Panc1 (cell line): ENCODE measurements around the gene DEDD2. TPM values are rescaled to one million over a fixed set of nuclear protein-coding genes. Genes with fewer than 3 reads are reported as not detected.

Experiments
- ATAC-seq: fragments of 200-7000 bp; cut with Tn5 transposase; 2 replicates; pipeline ENCODE4 v1.9.1; 2020; ENCODE audit warnings: mild to moderate bottlenecking, moderate library complexity
- BruUV-seq: library from RNA; stranded (reverse); fragments of 400-500 nt; replicated peaks from 2 replicates; lab custom pipeline; 2021; lab: Mats Ljungman, UMichigan
- CTCF ChIA-PET: fragments of 300-600 bp; sonication (Branson Sonifier 250); formaldehyde crosslinking; loops from one replicate; lab custom pipeline; 2022; ENCODE audit warnings: antibody characterized with exemption; lab: Charles Lee
- POLR2A ChIA-PET: fragments of 300-600 bp; sonication (Branson Sonifier 250); formaldehyde crosslinking; loops from one replicate; lab custom pipeline; 2022; ENCODE audit warnings: antibody characterized with exemption; lab: Charles Lee
- DNase-seq: peaks from one replicate; pipeline ENCODE4 v3.0.0-alpha.2; 2010; ENCODE audit warnings: low read depth, low spot score
- H3K27ac ChIP-seq: 2 replicates; pipeline ENCODE4 v1.5.1; 2011; ENCODE audit warnings: mild to moderate bottlenecking, low read length, inconsistent platforms
- H3K27me3 ChIP-seq: fragments of 200-500 bp; sonication (Bioruptor generic); 2 replicates; pipeline ENCODE4 v1.6.0; 2014; ENCODE audit warnings: low read length, inconsistent platforms; ENCODE audit not compliant: control insufficient read depth, insufficient read depth
- H3K36me3 ChIP-seq: fragments of 200-500 bp; sonication (Bioruptor generic); 2 replicates; pipeline ENCODE4 v1.5.1; 2014; ENCODE audit warnings: inconsistent platforms, mild to moderate bottlenecking, low read length, moderate library complexity; ENCODE audit not compliant: control insufficient read depth, insufficient read depth
- H3K4me1 ChIP-seq: 2 replicates; pipeline ENCODE4 v1.5.1; 2011; ENCODE audit warnings: inconsistent platforms, mild to moderate bottlenecking, low read length, moderate library complexity; ENCODE audit not compliant: control insufficient read depth, insufficient read depth
- H3K4me3 ChIP-seq, 2 experiments: 2 replicates each; pipeline ENCODE4 v1.5.1; 2011 to 2012; ENCODE audit warnings: low read depth in 2 of 2, low read length in 2 of 2, mild to moderate bottlenecking in 2 of 2, inconsistent platforms in 1 of 2, moderate library complexity in 1 of 2
- H3K9me3 ChIP-seq: fragments of 200-500 bp; sonication (Bioruptor generic); 2 replicates; pipeline ENCODE4 v1.5.1; 2014; ENCODE audit warnings: low read depth, mild to moderate bottlenecking, inconsistent platforms, low read length, moderate library complexity; ENCODE audit not compliant: control insufficient read depth, insufficient read depth
- CTCF ChIP-seq: fragments of 450-650 bp; IDR thresholded peaks from 2 replicates; pipeline ENCODE4 v1.5.1; 2017; ENCODE audit warnings: mild to moderate bottlenecking
- POLR2AphosphoS5 ChIP-seq: IDR thresholded peaks from 2 replicates; pipeline ENCODE4 v1.6.1; 2012; ENCODE audit warnings: mild to moderate bottlenecking, low read depth, low read length, moderate library complexity
- REST ChIP-seq, 2 experiments: IDR thresholded peaks; 2 replicates each; pipeline ENCODE4 v1.6.1; 2011 to 2012; ENCODE audit warnings: low read depth in 2 of 2, control low read depth in 1 of 2, low read length in 1 of 2, mild to moderate bottlenecking in 1 of 2, moderate library complexity in 1 of 2; ENCODE audit not compliant: insufficient read depth in 1 of 2
- SIN3A ChIP-seq: IDR thresholded peaks from 2 replicates; pipeline ENCODE4 v1.6.1; 2012; ENCODE audit warnings: low read depth, mild to moderate bottlenecking, low read length, moderate library complexity, borderline replicate concordance; ENCODE audit not compliant: insufficient read depth
- TCF7L2 ChIP-seq: IDR thresholded peaks from 2 replicates; pipeline ENCODE4 v1.6.1; 2011; ENCODE audit warnings: mild to moderate bottlenecking, low read depth, low read length, inconsistent platforms
- in situ Hi-C: cut with HindIII; loops from 2 replicates; pipeline ENCODE4 v1.10.0; 2016; ENCODE audit warnings: low sequenced_read_pairs, low pct_unique_long_range_greater_than_20kb
- intact Hi-C: fragments of 100-400 bp; cut with micrococcal nuclease; formaldehyde crosslinking; loops from one replicate; pipeline ENCODE4 v1.10.0; 2022; ENCODE audit not compliant: unreplicated experiment
- total RNA-seq: library from RNA; stranded (reverse); gene quantifications from one replicate; pipeline ENCODE4 v1.2.1, GENCODE V29; 2021; ENCODE audit not compliant: unreplicated experiment

The DEDD2 gene
- total RNA-seq, 1 experiment from 2014 or later, result 13.2 TPM

GRCh38 chr19:42151782-42152684, 65.4 kb downstream of the DEDD2 start:
- CTCF ChIA-PET, result interaction anchor here (0.6 kb wide), 1 partner anchor 76 kb away, joined by 9 read pairs; the partner anchor contains the start of gene ZNF574

More at GRCh38 chr19:42151782-42152684, 65.4 kb downstream of the DEDD2 start:
- Histone ChIP-seq H3K27ac (no peak overlapping the region), H3K4me3 (no peak overlapping the region), H3K9me3 (no peaks in the 10 kb centered on the region), H3K36me3 (no peaks in the 10 kb centered on the region), H3K4me1 (no peaks in the 10 kb centered on the region), H3K27me3 (no peaks in the 10 kb centered on the region; the same call in 1 of the 2 replicates)
- in situ Hi-C loops, result no loop called here
- BruUV-seq, result no TSS peak
- intact Hi-C loops, result no loop called here
- TF ChIP-seq CTCF (no peak), TCF7L2 (no peak), REST (IDR thresholded peaks at IDR 0.05; ENCODE audit: insufficient read depth in 1 of 2, low read depth in 2 of 2, low read length in 1 of 2) (no peak), SIN3A (no peak), POLR2AphosphoS5 (no peak)
- POLR2A ChIA-PET, result no interaction called here
- no peak for DNase-seq
- ATAC-seq, result no peak
